Gastroesophageal sphincter (tissue), 3 donors: ENCODE data around the gene SLX1B.
"Not testable (repeated sequence)": the region's sequence is repeated elsewhere in the genome, so short reads cannot be mapped to it uniquely, and the experiment has no call there.

Experiments used
- CTCF ChIP-seq, 4 experiments: fragments of 200-600 bp in 2 of 4; fragments of 450-650 bp in 2 of 4; sonication (generic) in 1 of 4; IDR thresholded peaks; one replicate each; pipeline ENCODE4 v1.5.1; 2017 to 2019; ENCODE audit warnings: antibody characterized with exemption in 4 of 4, mild to moderate bottlenecking in 2 of 4, moderate library complexity in 2 of 4
- EP300 ChIP-seq: sonication (generic); formaldehyde crosslinking; IDR thresholded peaks from one replicate; pipeline ENCODE4 v1.6.1; 2017; ENCODE audit warnings: antibody characterized with exemption, mild to moderate bottlenecking
- POLR2AphosphoS5 ChIP-seq: sonication (generic); formaldehyde crosslinking; IDR thresholded peaks from one replicate; pipeline ENCODE4 v1.6.1; 2017; ENCODE audit warnings: antibody characterized with exemption

DNA sequence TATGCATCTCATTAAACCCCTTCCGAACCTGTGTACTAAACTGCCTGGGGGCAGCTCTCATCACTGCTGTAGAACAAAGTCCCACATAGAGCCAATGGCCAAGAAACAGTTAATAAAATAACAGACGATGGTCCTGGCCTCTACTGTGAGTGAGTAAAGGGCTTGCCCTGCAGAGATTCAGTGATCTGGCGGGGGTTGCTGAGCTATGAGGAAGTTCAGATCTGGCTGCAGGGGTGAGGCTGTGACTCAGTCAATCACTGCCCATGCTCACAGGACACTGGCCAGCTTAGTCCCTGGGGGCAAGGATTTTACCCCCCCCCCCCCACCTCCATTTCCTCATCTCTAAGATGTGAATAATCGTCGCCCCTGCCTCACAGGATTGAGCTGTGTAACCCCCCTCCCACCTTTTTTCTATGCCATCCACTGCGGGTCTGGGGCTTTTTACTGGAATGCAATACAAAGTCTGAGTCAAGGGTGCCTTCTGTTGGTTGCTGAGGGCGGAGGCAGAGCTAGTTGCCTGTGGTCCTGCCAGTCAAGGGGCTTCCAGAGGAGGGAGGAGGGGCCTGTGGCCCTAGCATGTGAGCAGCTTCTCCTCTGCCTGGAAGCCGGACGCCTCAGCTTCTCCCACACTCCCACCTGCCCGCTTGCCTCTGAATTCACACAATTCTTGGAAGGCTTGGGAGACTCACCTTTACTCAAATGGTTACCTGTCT, 13.5 kb downstream of the SLX1B start:
- TF ChIP-seq POLR2AphosphoS5; CTCF (IDR thresholded peaks at IDR 0.05); EP300: not testable (repeated sequence)
